Lower leg skin (tissue), 4 donors: ENCODE results near the gene PSMB1. TPM values are rescaled to one million over a fixed set of nuclear protein-coding genes. Genes with fewer than 3 reads are reported as not detected.
A peak's percentile ranks its signal among the peaks of the same experiment; 100 is the strongest.

Experiments used
- DNase-seq, 2 donors: peaks; one replicate each; pipeline ENCODE4 v3.0.0-alpha.2; 2019; ENCODE audit warnings: low spot score in 2 of 2
- H3K4me3 ChIP-seq: fragments of 200-600 bp; sonication (generic); 2 replicates; pipeline ENCODE4 v1.5.1; 2017; ENCODE audit warnings: mild to moderate bottlenecking, low read depth; ENCODE audit not compliant: poor library complexity, severe bottlenecking
- POLR2A ChIP-seq, 2 donors: fragments of 450-650 bp; IDR thresholded peaks; one replicate each; pipeline ENCODE4 v1.6.1; 2016 to 2017; ENCODE audit warnings: antibody characterized with exemption in 2 of 2, mild to moderate bottlenecking in 1 of 2, moderate library complexity in 1 of 2
- WGBS, 2 donors: methylation state at CpG; one replicate each; pipeline ENCODE4 v1.1.5; 2018; 5-methylcytosine and 5-hydroxymethylcytosine counted together
- intact Hi-C: fragments of 100-400 bp; cut with DNase I; formaldehyde crosslinking; loops from one replicate; pipeline ENCODE4 v1.15.0; 2023; ENCODE audit warnings: low total_unique reads
- total RNA-seq, 4 donors: library from RNA; depleted of rRNA; stranded (reverse); fragments of >200 nt; gene quantifications; one replicate each; pipeline ENCODE4 v1.1.0, GENCODE V29; 2016
- TF ChIP-seq, protein P1 (sequence below), 3 donors: fragments of 450-650 bp; IDR thresholded peaks; one replicate each; pipeline ENCODE4 v1.5.1; 2016; ENCODE audit warnings: antibody characterized with exemption in 3 of 3, mild to moderate bottlenecking in 3 of 3, moderate library complexity in 2 of 3

The PSMB1 gene
- total RNA-seq, 4 donors from 2014 or later = 175 to 255 (median 213) TPM

DNA sequence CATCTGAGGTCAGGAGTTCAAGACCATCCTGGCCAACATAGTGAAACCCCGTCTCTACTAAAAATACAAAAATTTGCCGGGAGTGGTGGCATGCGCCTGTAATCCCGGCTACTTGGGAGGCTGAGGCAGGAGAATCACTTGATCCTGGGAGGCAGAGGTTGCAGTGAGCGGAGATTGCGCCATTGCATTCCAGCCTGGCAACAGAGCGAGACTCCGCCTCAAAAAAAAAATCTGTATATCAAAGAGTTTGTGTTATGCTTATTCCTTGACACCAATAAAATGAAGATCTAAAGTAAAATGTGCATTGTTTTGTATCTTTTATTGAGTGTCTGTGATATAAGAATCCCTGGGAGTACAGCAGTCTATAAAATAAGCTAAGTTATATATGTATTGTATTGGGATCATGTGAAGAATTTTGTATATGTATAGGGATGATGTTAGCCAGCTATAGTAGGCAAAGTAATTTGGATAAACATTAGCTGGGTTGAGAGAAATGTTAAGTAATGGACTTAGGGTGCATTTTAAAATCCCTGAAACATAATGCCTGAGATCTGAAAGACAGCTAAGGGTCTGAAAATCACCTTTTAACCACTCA lies 11.9 kb upstream of the PSMB1 start:
- H3K4me3 ChIP-seq = no peak overlapping the region
- intact Hi-C loops = no loop called here
- 96 to 98% methylated on average over 8 of the region's 8 CpGs for WGBS, 2 donors
- TF ChIP-seq, protein P1, sequence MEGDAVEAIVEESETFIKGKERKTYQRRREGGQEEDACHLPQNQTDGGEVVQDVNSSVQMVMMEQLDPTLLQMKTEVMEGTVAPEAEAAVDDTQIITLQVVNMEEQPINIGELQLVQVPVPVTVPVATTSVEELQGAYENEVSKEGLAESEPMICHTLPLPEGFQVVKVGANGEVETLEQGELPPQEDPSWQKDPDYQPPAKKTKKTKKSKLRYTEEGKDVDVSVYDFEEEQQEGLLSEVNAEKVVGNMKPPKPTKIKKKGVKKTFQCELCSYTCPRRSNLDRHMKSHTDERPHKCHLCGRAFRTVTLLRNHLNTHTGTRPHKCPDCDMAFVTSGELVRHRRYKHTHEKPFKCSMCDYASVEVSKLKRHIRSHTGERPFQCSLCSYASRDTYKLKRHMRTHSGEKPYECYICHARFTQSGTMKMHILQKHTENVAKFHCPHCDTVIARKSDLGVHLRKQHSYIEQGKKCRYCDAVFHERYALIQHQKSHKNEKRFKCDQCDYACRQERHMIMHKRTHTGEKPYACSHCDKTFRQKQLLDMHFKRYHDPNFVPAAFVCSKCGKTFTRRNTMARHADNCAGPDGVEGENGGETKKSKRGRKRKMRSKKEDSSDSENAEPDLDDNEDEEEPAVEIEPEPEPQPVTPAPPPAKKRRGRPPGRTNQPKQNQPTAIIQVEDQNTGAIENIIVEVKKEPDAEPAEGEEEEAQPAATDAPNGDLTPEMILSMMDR (IDR thresholded peaks at IDR 0.05) = no peak
- no peak for TF ChIP-seq POLR2A (IDR thresholded peaks at IDR 0.05)
- no peak for DNase-seq

DNA sequence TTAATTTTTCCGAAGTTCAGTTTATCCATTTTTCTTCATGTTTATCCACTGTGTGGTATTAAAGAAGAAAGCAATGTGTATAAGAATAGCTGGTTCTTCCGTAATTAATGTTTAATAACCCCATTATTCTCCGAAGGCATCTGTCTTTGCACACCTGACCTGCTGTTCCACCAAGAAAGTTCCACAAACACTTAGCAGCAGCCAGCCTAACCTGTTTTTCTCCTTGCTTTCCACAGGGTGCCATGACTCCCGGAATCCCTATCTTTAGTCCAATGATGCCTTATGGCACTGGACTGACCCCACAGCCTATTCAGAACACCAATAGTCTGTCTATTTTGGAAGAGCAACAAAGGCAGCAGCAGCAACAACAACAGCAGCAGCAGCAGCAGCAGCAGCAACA lies 8.4 kb upstream of the PSMB1 start:
- intact Hi-C loops = no loop called here
- H3K4me3 ChIP-seq = no peak overlapping the region
- WGBS, 2 donors = 80 to 82% methylated on average over 4 of the region's 4 CpGs
- TF ChIP-seq, protein P1 (IDR thresholded peaks at IDR 0.05) = no peak
- no peak for TF ChIP-seq POLR2A (IDR thresholded peaks at IDR 0.05)
- no peak for DNase-seq

DNA sequence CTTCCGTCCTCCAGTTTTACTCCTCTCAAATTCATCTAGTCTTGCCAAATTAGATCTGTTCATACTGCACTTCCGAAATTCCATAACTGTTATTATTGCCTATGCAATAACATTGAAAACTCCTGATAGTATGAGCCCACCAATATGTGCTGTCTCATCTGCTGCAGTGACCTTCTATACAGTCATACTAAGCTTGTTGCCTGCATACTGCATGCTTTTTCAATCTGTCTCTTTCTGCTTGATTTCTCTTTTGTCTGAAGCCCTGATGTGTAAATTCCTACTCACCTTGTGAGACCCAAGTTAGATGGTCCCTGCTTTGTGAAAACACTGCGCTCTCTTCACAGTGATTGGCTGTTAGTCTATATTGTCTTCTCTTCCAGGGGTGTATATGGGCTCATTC lies 2.2 kb upstream of the PSMB1 start:
- no peak for DNase-seq
- intact Hi-C loops = no loop called here
- no peak overlapping the region for H3K4me3 ChIP-seq
- WGBS, 2 donors = 52 to 53% methylated on average over 3 of the region's 3 CpGs
- TF ChIP-seq, protein P1 (IDR thresholded peaks at IDR 0.05) = no peak
- no peak for TF ChIP-seq POLR2A (IDR thresholded peaks at IDR 0.05)

DNA sequence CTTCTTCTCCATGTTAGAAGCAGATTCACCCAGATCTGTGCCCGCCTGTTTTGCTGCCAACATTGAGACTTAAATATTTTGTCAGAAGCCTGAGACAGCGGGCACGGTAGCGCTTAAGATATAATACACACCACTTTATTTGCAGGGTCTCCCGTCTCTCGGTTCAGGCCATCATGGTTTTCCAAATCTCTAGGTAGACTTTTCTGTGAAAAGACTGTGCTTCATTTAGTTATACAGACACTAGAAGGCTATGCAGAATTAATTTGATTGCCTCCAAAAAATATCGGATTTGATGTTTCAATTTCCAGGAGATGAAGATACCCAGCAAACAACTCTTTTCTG lies 1.7 kb upstream of the PSMB1 start:
- no peak for DNase-seq
- TF ChIP-seq POLR2A (IDR thresholded peaks at IDR 0.05) = no peak
- TF ChIP-seq, protein P1 (IDR thresholded peaks at IDR 0.05) = no peak
- WGBS, 2 donors = 0 to 1% methylated on average over 7 of the region's 7 CpGs
- peak overlapping the region; percentile 99 for H3K4me3 ChIP-seq
- intact Hi-C loops = no loop called here

DNA sequence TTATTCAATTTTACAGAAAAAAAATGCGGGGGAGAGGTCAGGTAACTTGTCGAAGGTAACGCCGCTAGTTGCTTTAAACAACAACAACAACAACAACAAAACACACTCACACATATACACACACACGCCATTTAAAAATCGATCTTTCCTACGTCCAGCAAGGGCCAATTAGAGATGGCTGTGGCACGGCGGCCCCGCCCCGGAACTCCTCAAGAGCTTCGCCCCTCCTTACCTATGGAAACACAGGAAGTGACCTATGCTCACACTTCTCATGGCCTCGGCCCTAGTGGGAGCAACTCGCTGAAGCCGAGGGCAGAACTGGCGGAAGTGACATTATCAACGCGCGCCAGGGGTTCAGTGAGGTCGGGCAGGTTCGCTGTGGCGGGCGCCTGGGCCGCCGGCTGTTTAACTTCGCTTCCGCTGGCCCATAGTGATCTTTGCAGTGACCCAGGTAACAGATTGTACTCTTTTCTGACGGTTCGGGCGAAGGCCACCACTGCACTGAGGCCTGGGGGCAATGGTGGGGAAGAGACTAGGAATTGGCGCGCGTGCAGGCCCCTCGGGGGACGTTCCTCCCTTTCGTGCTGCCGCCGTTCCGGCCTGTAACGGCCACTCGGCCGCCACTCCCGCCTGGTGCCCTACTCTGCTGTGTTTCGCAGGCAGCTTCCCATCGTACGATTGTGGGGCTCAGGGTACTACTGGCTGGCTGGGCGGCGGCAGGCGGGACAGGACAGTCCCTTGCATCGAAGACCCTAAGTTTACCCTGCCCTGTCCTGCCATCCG lies 1.1 kb upstream of the PSMB1 start, which contains the start of gene TBP:
Gene TBP (plus strand): TSS at position 357 of the 783 bp plus-strand sequence. CDS start 2,661 bp downstream, outside the sequence.
- TF ChIP-seq POLR2A (IDR thresholded peaks at IDR 0.05) = no peak
- TF ChIP-seq, protein P1 (IDR thresholded peaks at IDR 0.05) = no peak
- intact Hi-C loops = no loop called here
- peak; percentile 98 to 99 for DNase-seq
- 0 to 1% methylated on average over 49 to 50 of the region's 51 CpGs for WGBS, 2 donors
- peak within 1 kb of the TSS; percentile 99 for H3K4me3 ChIP-seq
